ENCODE measurements around the gene ERFL.

GRCh38 chr19:41905273-41906002 is 22.8 kb downstream of the ERFL start:
- TF ChIP-seq REST (IDR thresholded peaks at IDR 0.05; ENCODE audit: low read depth) (no peak), YY1 (IDR thresholded peaks at IDR 0.05; ENCODE audit: low read depth) (no peak), RAD21 (IDR thresholded peaks at IDR 0.05; ENCODE audit: low read depth) (no peak), TAF1 (IDR thresholded peaks at IDR 0.05; ENCODE audit: low read depth) (no peak), CEBPB (IDR thresholded peaks at IDR 0.05) (no peak), EP300 (IDR thresholded peaks at IDR 0.05; ENCODE audit: borderline replicate concordance) (no peak), MAX (IDR thresholded peaks at IDR 0.05) (no peak), FOXM1 (IDR thresholded peaks at IDR 0.05; ENCODE audit: borderline replicate concordance, low read depth) (no peak)

Data from Ishikawa (cell line).